LoVo (cell line): Measurements from ENCODE around the gene HDAC1.
"Not testable (repeated sequence)": the region's sequence is repeated elsewhere in the genome, so short reads cannot be mapped to it uniquely, and the experiment has no call there.

ENCODE experiments used
- DNase-seq: peaks from one replicate; pipeline ENCODE4 v3.0.0-alpha.2; 2016; ENCODE audit warnings: low spot score

Gene HDAC1

GRCh38 chr1:32291708-32292538, at the start of gene HDAC1:
TSS of gene HDAC1 (plus strand) at chr1:32292083. CDS start at chr1:32292170, 87 bp downstream.
- DNase-seq = peak; percentile 98

- no peak for DNase-seq
These were observed 49.5 kb upstream of the HDAC1 start for GRCh38 chr1:32242341-32242851.

- no peak for DNase-seq
These were observed 45.0 kb upstream of the HDAC1 start, which contains the start of gene FAM167B for GRCh38 chr1:32246888-32247273. TSS of gene FAM167B (plus strand) at chr1:32247222. CDS start at chr1:32247422, 200 bp downstream.

- DNase-seq = no peak
These were observed 44.4 kb upstream of the HDAC1 start for GRCh38 chr1:32247452-32247851.

- DNase-seq = peak; percentile 27
These were observed 43.6 kb upstream of the HDAC1 start for GRCh38 chr1:32247983-32248889.

- no peak for DNase-seq
These were observed 41.9 kb upstream of the HDAC1 start for GRCh38 chr1:32249831-32250525.

- no peak for DNase-seq
These were observed 40.8 kb upstream of the HDAC1 start, which contains the start of gene LCK for GRCh38 chr1:32250893-32251716. TSS of gene LCK (plus strand) at chr1:32251265. CDS start at chr1:32274330, 23,065 bp downstream.

- DNase-seq = no peak
These were observed 36.5 kb upstream of the HDAC1 start for GRCh38 chr1:32255072-32256071.

- DNase-seq = no peak
These were observed 35.2 kb upstream of the HDAC1 start for GRCh38 chr1:32256473-32257226.

- no peak for DNase-seq
These were observed 34.7 kb upstream of the HDAC1 start for GRCh38 chr1:32257227-32257508.

- DNase-seq = not testable (repeated sequence)
These were observed 28.7 kb upstream of the HDAC1 start for GRCh38 chr1:32263236-32263593.

- DNase-seq = no peak
These were observed 28.1 kb upstream of the HDAC1 start for GRCh38 chr1:32263744-32264143.

GRCh38 chr1:32265846-32266245, 26.0 kb upstream of the HDAC1 start:
- no peak for DNase-seq

- no peak for DNase-seq
These were observed 24.8 kb upstream of the HDAC1 start for GRCh38 chr1:32266921-32267591.

GRCh38 chr1:32269744-32270143, 22.1 kb upstream of the HDAC1 start:
- no peak for DNase-seq

- no peak for DNase-seq
These were observed 19.1 kb upstream of the HDAC1 start for GRCh38 chr1:32272557-32273390.

- peak; percentile 52 for DNase-seq
These were observed 18.3 kb upstream of the HDAC1 start for GRCh38 chr1:32273391-32274208.
